HCT116 (cell line): ENCODE measurements around the gene SLC25A41. TPM values are rescaled to one million over a fixed set of nuclear protein-coding genes. Genes with fewer than 3 reads are reported as not detected.

ENCODE experiments used
- ATAC-seq: fragments of 200-7000 bp; cut with Tn5 transposase; 2 replicates; pipeline ENCODE4 v1.9.1; 2020; ENCODE audit warnings: mild to moderate bottlenecking, moderate library complexity
- BruUV-seq: library from RNA; stranded (reverse); fragments of 400-500 nt; replicated peaks from 2 replicates; lab custom pipeline; 2021; lab: Mats Ljungman, UMichigan
- CTCF ChIA-PET: fragments of 300-600 bp; sonication (Branson Sonifier 250); formaldehyde crosslinking; loops from one replicate; lab custom pipeline; 2021; ENCODE audit warnings: antibody characterized with exemption; lab: Charles Lee
- POLR2A ChIA-PET: fragments of 300-600, 350-600 bp; sonication (Branson Sonifier 250); formaldehyde crosslinking; loops from one replicate; lab custom pipeline; 2021; ENCODE audit warnings: antibody characterized with exemption; lab: Charles Lee
- RAD21 ChIA-PET, 2 experiments: fragments of 300-600 bp; sonication (Branson Sonifier 250); formaldehyde crosslinking; loops; one replicate each; lab custom pipeline; 2023; ENCODE audit warnings: low total read pairs in 2 of 2; ENCODE audit not compliant: uncharacterized antibody in 2 of 2, unreplicated experiment in 2 of 2, low non-redundant PET in 1 of 2; lab: Charles Lee
- DNase-seq: peaks from one replicate; pipeline ENCODE4 v3.0.0-alpha.2; 2010; ENCODE audit warnings: low read depth, low spot score
- H2AFZ ChIP-seq: fragments of 200-600 bp; shearing (Covaris generic), sonication (generic); 2 replicates; pipeline ENCODE4 v1.6.1; 2017; ENCODE audit warnings: low read depth, mixed run types, mixed read lengths, antibody characterized with exemption, low read length; ENCODE audit not compliant: poor library complexity, severe bottlenecking
- H3K27ac ChIP-seq: 2 replicates; pipeline ENCODE4 v1.5.1; 2012; ENCODE audit warnings: low read depth, low read length
- H3K27me3 ChIP-seq: fragments of 200-600 bp; sonication (generic); 2 replicates; pipeline ENCODE4 v1.6.1; 2016; ENCODE audit warnings: mixed run types, low read length, mixed read lengths; ENCODE audit not compliant: insufficient read depth
- H3K36me3 ChIP-seq, 2 experiments: fragments of 200-500 bp in 1 of 2; fragments of 200-600 bp in 1 of 2; sonication (Bioruptor generic) in 1 of 2; sonication (generic) in 1 of 2; 2 replicates each; pipeline versions ENCODE4 v1.5.1 to v1.6.1; 2014 to 2016; ENCODE audit warnings: low read length in 2 of 2, inconsistent platforms in 1 of 2, mixed read lengths in 1 of 2, mixed run types in 1 of 2; ENCODE audit not compliant: insufficient read depth in 2 of 2, control insufficient read depth in 1 of 2
- H3K4me1 ChIP-seq, 2 experiments: fragments of 200-600 bp in 1 of 2; sonication (generic) in 1 of 2; 2 replicates each; pipeline versions ENCODE4 v1.5.1 to v1.6.1; 2012 to 2017; ENCODE audit warnings: low read length in 2 of 2, inconsistent platforms in 1 of 2, mild to moderate bottlenecking in 1 of 2, mixed read lengths in 1 of 2, mixed run types in 1 of 2, moderate library complexity in 1 of 2; ENCODE audit not compliant: insufficient read depth in 2 of 2, control insufficient read depth in 1 of 2
- H3K4me2 ChIP-seq: fragments of 200-600 bp; sonication (generic); 2 replicates; pipeline ENCODE4 v1.6.1; 2017; ENCODE audit warnings: mixed run types, low read length, mixed read lengths
- H3K4me3 ChIP-seq, 2 experiments: fragments of 200-600 bp in 1 of 2; sonication (generic) in 1 of 2; replicated peaks in 1 of 2; 2 replicates each; pipeline ENCODE4 v1.5.1; 2011 to 2016; ENCODE audit warnings: low read length in 2 of 2, control low read depth in 1 of 2, low read depth in 1 of 2, mild to moderate bottlenecking in 1 of 2, mixed read lengths in 1 of 2, mixed run types in 1 of 2
- H3K79me2 ChIP-seq: fragments of 200-600 bp; sonication (generic); 2 replicates; pipeline ENCODE4 v1.6.1; 2017; ENCODE audit warnings: mild to moderate bottlenecking, mixed run types, low read length, moderate library complexity, mixed read lengths; ENCODE audit not compliant: insufficient read depth
- H3K9ac ChIP-seq: fragments of 200-600 bp; sonication (generic); 2 replicates; pipeline ENCODE4 v1.6.1; 2016; ENCODE audit warnings: low read length, mixed read lengths
- H3K9me2 ChIP-seq: fragments of 200-600 bp; sonication (generic), shearing (Covaris generic); 2 replicates; pipeline ENCODE4 v1.6.1; 2017; ENCODE audit warnings: mixed run types, mild to moderate bottlenecking, moderate library complexity; ENCODE audit not compliant: insufficient read depth
- H3K9me3 ChIP-seq, 2 experiments: fragments of 200-500 bp in 1 of 2; fragments of 200-600 bp in 1 of 2; sonication (Bioruptor generic) in 1 of 2; sonication (generic) in 1 of 2; 2 replicates each; pipeline ENCODE4 v1.6.1; 2014 to 2017; ENCODE audit warnings: low read length in 2 of 2, mixed read lengths in 2 of 2, inconsistent platforms in 1 of 2, low read depth in 1 of 2, mild to moderate bottlenecking in 1 of 2, mixed run types in 1 of 2, moderate library complexity in 1 of 2; ENCODE audit not compliant: control insufficient read depth in 1 of 2, insufficient read depth in 1 of 2
- H4K20me1 ChIP-seq: fragments of 200-600 bp; sonication (generic), shearing (Covaris generic); 2 replicates; pipeline ENCODE4 v1.6.1; 2017; ENCODE audit warnings: mixed run types, mild to moderate bottlenecking, moderate library complexity; ENCODE audit not compliant: insufficient read depth
- CTCF ChIP-seq, 3 experiments: fragments of 200-600 bp in 1 of 3; sonication (generic) in 1 of 3; IDR thresholded peaks in 2 of 3; conservative IDR thresholded peaks in 1 of 3; 2 replicates each; pipeline ENCODE4 v1.5.1; 2012 to 2017; ENCODE audit warnings: low read depth in 2 of 3, low read length in 2 of 3, antibody characterized with exemption in 1 of 3, borderline replicate concordance in 1 of 3, control low read depth in 1 of 3, mild to moderate bottlenecking in 1 of 3, mixed read lengths in 1 of 3, mixed run types in 1 of 3, moderate library complexity in 1 of 3; ENCODE audit not compliant: insufficient read depth in 1 of 3
- EGR1 ChIP-seq: IDR thresholded peaks from 2 replicates; pipeline ENCODE4 v1.6.1; 2012; ENCODE audit warnings: low read depth
- ELF1 ChIP-seq: IDR thresholded peaks from 2 replicates; pipeline ENCODE4 v1.6.1; 2012; ENCODE audit warnings: low read depth, borderline replicate concordance
- EZH2phosphoT487 ChIP-seq: fragments of 200-600 bp; IDR thresholded peaks from 2 replicates; pipeline ENCODE4 v1.6.1; 2018; ENCODE audit warnings: antibody characterized with exemption, borderline replicate concordance
- SIN3A ChIP-seq: IDR thresholded peaks from 2 replicates; pipeline ENCODE4 v1.6.1; 2012; ENCODE audit warnings: low read depth
- SRF ChIP-seq: IDR thresholded peaks from 2 replicates; pipeline ENCODE4 v1.6.1; 2012; ENCODE audit warnings: low read depth
- ZFX ChIP-seq: fragments of 450-650 bp; IDR thresholded peaks from 2 replicates; pipeline ENCODE4 v1.6.1; 2017
- intact Hi-C: fragments of 100-400 bp; cut with micrococcal nuclease; formaldehyde crosslinking; loops from 2 replicates; pipeline ENCODE4 v1.10.0; 2022
- total RNA-seq: library from RNA; stranded (reverse); gene quantifications from one replicate; pipeline ENCODE4 v1.2.1, GENCODE V29; 2021; ENCODE audit not compliant: unreplicated experiment

Gene SLC25A41
- total RNA-seq, 1 experiment from 2014 or later, result 0.93 TPM

- intact Hi-C loops, result no loop called here
- H3K4me3 ChIP-seq, result no peak overlapping the region
These were observed 398 bp downstream of the SLC25A41 start for GRCh38 chr19:6433165-6433564.

GRCh38 chr19:6431891-6432290, 1.7 kb downstream of the SLC25A41 start:
- Histone ChIP-seq H3K4me3 (no peak overlapping the region), H3K79me2 (no peaks in the 10 kb centered on the region), H4K20me1 (no peaks in the 10 kb centered on the region), H3K36me3 (no peaks in the 10 kb centered on the region), H3K9me2 (no peaks in the 10 kb centered on the region), H3K27me3 (no peaks in the 10 kb centered on the region), H3K9me3 (no peaks in the 10 kb centered on the region), H3K27ac (no peak overlapping the region; the same call in 1 of the 2 replicates), H2AFZ (no peak overlapping the region), H3K4me1 (peaks cover 3 to 7% of the 10 kb centered on the region in 2 experiments; a peak in 3 of 4 replicates), H3K4me2 (no peak overlapping the region), H3K9ac (no peak overlapping the region)
- no peak for TF ChIP-seq EZH2phosphoT487
- no peak for TF ChIP-seq EGR1
- TF ChIP-seq ZFX, result no peak
- no peak for TF ChIP-seq SIN3A
- no peak for ATAC-seq
- RAD21 ChIA-PET, result no interaction called here
- BruUV-seq, result no TSS peak
- CTCF ChIA-PET, result no interaction called here
- intact Hi-C loops, result no loop called here
- no peak for DNase-seq
- POLR2A ChIA-PET, result no interaction called here

More at GRCh38 chr19:6433165-6433564, 398 bp downstream of the SLC25A41 start:
- H3K79me2 ChIP-seq, result no peaks in the 10 kb centered on the region
- H3K36me3 ChIP-seq, result no peaks in the 10 kb centered on the region
- H3K4me2 ChIP-seq, result no peak overlapping the region
- ChIA-PET POLR2A (no interaction called here), CTCF (no interaction called here), RAD21 (no interaction called here)
- peaks cover 3 to 7% of the 10 kb centered on the region in 2 experiments; a peak in 3 of 4 replicates for H3K4me1 ChIP-seq
- H3K9ac ChIP-seq, result no peak overlapping the region
- no peaks in the 10 kb centered on the region for H3K9me2 ChIP-seq
- H3K27ac ChIP-seq, result no peak overlapping the region
- H3K27me3 ChIP-seq, result no peaks in the 10 kb centered on the region
- no peaks in the 10 kb centered on the region for H4K20me1 ChIP-seq
- no peak for ATAC-seq
- no peaks in the 10 kb centered on the region for H3K9me3 ChIP-seq
- no TSS peak for BruUV-seq
- DNase-seq, result no peak
- TF ChIP-seq EZH2phosphoT487 (no peak), CTCF (IDR thresholded peaks at IDR 0.05 in 2 of 3, conservative IDR thresholded peaks at IDR 0.05 in 1 of 3; ENCODE audit: borderline replicate concordance in 1 of 3, insufficient read depth in 1 of 3, low read depth in 2 of 3, low read length in 2 of 3) (no peak), ELF1 (no peak), SRF (no peak)
- H2AFZ ChIP-seq, result no peak overlapping the region
